ENCODE data around the gene DDX1. TPM values are rescaled to one million over a fixed set of nuclear protein-coding genes. Genes with fewer than 3 reads are reported as not detected.

DDX1 gene
- total RNA-seq, 1 experiment from 2014 or later = 115 TPM

DNA sequence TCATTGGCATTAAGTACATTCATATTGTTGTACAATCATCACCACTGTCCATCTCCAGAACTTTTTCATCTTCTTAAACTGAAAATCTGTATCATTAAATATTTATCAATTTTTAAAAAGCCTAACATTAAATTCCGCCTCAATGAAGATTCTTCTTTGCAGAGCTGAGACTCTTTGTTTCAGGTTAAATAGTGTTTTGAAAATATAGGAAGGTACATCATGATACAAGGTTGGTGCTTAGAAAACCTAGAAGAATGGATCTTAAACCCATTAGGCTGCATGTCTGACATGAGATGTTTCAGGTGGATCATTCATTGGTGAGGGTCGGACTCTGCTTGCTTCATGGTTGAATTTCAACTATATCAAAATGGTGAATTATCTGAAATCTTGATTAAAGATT is 30.5 kb downstream of the DDX1 start:
- ATAC-seq = no peak
- H3K27me3 Mint-ChIP-seq (ENCODE audit: low read depth) = no peaks in the 10 kb centered on the region
- ChIA-PET CTCF (no interaction called here), POLR2A (no interaction called here)
- H3K4me3 Mint-ChIP-seq = no peak overlapping the region
- H3K27ac Mint-ChIP-seq = no peak overlapping the region
- TF ChIP-seq EMX1 (CRISPR knock-in tag; IDR thresholded peaks at IDR 0.05) (no peak), ZNF138 (CRISPR knock-in tag; conservative IDR thresholded peaks at IDR 0.05) (no peak), ATF1 (CRISPR knock-in tag; IDR thresholded peaks at IDR 0.05) (no peak)
- no peak for DNase-seq (ENCODE audit: low spot score)
- H3K4me1 Mint-ChIP-seq = no peaks in the 10 kb centered on the region
- peaks cover 8% of the 10 kb centered on the region for H3K9me3 Mint-ChIP-seq
- H3K36me3 Mint-ChIP-seq = peaks cover 65% of the 10 kb centered on the region

DNA sequence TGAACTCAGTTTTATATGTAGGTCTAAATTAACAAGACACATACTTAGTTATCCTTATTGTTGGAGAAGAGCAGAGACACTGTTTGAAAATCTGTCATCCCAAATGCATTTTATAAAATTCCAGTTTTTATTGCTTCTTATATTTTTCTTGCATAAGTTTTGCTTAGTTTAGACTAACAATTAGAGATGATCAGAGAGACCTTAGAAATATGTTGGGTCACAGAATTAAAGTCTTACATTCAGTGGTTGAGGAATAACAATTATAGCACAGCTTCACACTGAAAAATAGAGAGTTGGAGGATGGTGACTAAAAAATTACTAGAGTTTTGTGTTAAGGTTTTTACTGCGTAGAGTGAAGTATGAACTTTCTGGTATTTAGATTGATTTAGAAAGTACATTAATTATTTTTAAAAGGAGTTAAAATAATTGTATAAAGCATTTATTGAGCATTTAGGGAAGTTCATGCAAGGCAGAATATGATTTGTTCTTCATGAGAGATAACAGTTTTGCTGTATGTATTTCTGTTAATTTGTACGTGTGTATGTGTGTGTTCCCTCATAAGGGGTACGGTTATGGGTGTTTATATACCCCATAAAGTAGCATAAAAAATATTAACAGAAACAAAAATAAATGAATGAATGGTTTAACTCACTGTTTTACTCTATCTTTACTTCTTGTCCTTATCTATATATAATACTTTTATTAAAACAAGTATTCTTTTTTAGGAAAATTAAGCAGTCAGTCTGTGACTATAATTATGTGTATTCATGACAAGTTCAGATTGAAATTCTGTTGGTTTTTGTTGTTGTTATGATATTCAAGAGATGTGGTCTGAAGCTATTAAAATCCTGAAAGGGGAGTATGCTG is 31.2 kb downstream of the DDX1 start:
- Mint-ChIP-seq H3K27me3 (ENCODE audit: low read depth) (no peaks in the 10 kb centered on the region), H3K4me1 (no peaks in the 10 kb centered on the region), H3K27ac (no peak overlapping the region), H3K9me3 (peaks cover 8% of the 10 kb centered on the region), H3K4me3 (no peak overlapping the region), H3K36me3 (peaks cover 71% of the 10 kb centered on the region)
- no peak for TF ChIP-seq SP1 (CRISPR knock-in tag; conservative IDR thresholded peaks at IDR 0.05)
- TF ChIP-seq TEAD4 (CRISPR knock-in tag; IDR thresholded peaks at IDR 0.05) = no peak
- no peak for TF ChIP-seq RORB (CRISPR knock-in tag; IDR thresholded peaks at IDR 0.05)
- no peak for TF ChIP-seq JAZF1 (CRISPR knock-in tag; IDR thresholded peaks at IDR 0.05)
- no peak for TF ChIP-seq HMGA2 (CRISPR knock-in tag; IDR thresholded peaks at IDR 0.05)
- TF ChIP-seq, protein P1, sequence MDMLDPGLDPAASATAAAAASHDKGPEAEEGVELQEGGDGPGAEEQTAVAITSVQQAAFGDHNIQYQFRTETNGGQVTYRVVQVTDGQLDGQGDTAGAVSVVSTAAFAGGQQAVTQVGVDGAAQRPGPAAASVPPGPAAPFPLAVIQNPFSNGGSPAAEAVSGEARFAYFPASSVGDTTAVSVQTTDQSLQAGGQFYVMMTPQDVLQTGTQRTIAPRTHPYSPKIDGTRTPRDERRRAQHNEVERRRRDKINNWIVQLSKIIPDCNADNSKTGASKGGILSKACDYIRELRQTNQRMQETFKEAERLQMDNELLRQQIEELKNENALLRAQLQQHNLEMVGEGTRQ (CRISPR knock-in tag; IDR thresholded peaks at IDR 0.05) = no peak
- TF ChIP-seq, protein P2, sequence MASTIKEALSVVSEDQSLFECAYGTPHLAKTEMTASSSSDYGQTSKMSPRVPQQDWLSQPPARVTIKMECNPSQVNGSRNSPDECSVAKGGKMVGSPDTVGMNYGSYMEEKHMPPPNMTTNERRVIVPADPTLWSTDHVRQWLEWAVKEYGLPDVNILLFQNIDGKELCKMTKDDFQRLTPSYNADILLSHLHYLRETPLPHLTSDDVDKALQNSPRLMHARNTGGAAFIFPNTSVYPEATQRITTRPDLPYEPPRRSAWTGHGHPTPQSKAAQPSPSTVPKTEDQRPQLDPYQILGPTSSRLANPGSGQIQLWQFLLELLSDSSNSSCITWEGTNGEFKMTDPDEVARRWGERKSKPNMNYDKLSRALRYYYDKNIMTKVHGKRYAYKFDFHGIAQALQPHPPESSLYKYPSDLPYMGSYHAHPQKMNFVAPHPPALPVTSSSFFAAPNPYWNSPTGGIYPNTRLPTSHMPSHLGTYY (CRISPR knock-in tag; IDR thresholded peaks at IDR 0.05) = no peak
- no peak for TF ChIP-seq ZNF512 (CRISPR knock-in tag; IDR thresholded peaks at IDR 0.05; ENCODE audit: borderline replicate concordance)
- TF ChIP-seq ZNF423 (CRISPR knock-in tag; IDR thresholded peaks at IDR 0.05) = no peak
- no peak for TF ChIP-seq ARID4B (CRISPR knock-in tag; IDR thresholded peaks at IDR 0.05; ENCODE audit: borderline replicate concordance)
- ATAC-seq = no peak
- no peak for DNase-seq (ENCODE audit: low spot score)
- CTCF ChIA-PET = no interaction called here
- POLR2A ChIA-PET = no interaction called here

- CTCF ChIA-PET = no interaction called here
- H3K36me3 Mint-ChIP-seq = peaks cover 77% of the 10 kb centered on the region
- POLR2A ChIA-PET = no interaction called here
- H3K27ac Mint-ChIP-seq = no peak overlapping the region
- no peak for DNase-seq (ENCODE audit: low spot score)
- no peaks in the 10 kb centered on the region for H3K27me3 Mint-ChIP-seq (ENCODE audit: low read depth)
- TF ChIP-seq ZNF121 (CRISPR knock-in tag; IDR thresholded peaks at IDR 0.05) (no peak), EMX1 (CRISPR knock-in tag; IDR thresholded peaks at IDR 0.05) (no peak), CBFB (CRISPR knock-in tag; IDR thresholded peaks at IDR 0.05; ENCODE audit: low read depth) (no peak)
- H3K4me3 Mint-ChIP-seq = no peak overlapping the region
- no peaks in the 10 kb centered on the region for H3K4me1 Mint-ChIP-seq
- H3K9me3 Mint-ChIP-seq = peaks cover 8% of the 10 kb centered on the region
- no peak for ATAC-seq
Observed at GRCh38 chr2:15623481-15623796, 31.8 kb downstream of the DDX1 start.

All from WTC11 (cell line).